Endothelial cell of umbilical vein (primary cell): Measurements from ENCODE around the gene RBM33.

Experiments
- POLR2A ChIP-seq: IDR thresholded peaks from 2 replicates; pipeline ENCODE4 v1.6.1; 2012; ENCODE audit warnings: low read depth, mild to moderate bottlenecking, control low read depth, low read length
- TF ChIP-seq, protein P1 (sequence below), 2 donors: IDR thresholded peaks; 1 replicate in 1 of 2; 2 replicates in 1 of 2; pipeline ENCODE4 v1.5.1; 2011; ENCODE audit warnings: low read length in 2 of 2, mild to moderate bottlenecking in 2 of 2, moderate library complexity in 2 of 2, control low read depth in 1 of 2, inconsistent platforms in 1 of 2, low read depth in 1 of 2; ENCODE audit not compliant: insufficient read depth in 1 of 2; ENCODE audit errors: extremely low read depth in 1 of 2

DNA sequence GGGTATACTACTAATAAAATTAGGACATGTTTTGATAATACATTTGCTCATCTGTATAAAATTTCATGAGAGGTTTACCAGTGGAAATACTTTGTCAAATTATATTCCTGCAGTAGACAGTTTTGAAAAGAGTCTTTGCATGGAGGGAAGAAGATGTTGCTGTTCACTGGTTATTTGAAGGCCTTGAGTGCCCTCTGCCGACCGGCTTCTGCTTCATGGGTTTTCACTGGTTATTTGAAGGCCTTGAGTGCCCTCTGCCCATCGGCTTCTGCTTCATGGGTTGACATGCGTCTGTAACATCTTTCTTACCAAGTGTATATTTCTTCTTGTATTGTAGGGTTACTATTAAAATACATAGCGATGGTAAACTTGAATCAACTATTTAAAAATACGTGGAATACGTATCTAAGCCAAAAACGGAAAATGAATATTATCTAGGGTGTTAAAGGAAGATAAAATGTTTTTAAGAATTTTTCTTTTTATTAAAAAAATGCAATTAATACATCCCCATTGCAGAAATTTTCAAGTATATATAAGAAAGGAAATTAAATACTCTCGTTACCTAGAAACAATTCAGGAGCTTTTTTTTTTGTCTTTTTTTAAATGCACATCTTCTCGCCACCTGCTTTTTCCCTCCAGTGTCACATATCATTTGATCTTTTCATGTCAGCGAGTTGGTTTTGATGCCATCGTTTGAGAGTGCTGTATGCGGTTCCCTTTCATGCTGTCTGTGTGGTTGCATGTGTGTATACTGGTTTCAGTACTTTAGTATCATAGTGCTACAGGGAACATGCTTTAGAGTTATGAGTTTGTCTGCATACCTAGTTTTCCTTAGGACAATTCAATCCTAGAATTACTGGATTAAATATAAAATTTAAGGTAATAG lies 94.4 kb downstream of the RBM33 start:
- no peak for TF ChIP-seq POLR2A
- TF ChIP-seq, protein P1, sequence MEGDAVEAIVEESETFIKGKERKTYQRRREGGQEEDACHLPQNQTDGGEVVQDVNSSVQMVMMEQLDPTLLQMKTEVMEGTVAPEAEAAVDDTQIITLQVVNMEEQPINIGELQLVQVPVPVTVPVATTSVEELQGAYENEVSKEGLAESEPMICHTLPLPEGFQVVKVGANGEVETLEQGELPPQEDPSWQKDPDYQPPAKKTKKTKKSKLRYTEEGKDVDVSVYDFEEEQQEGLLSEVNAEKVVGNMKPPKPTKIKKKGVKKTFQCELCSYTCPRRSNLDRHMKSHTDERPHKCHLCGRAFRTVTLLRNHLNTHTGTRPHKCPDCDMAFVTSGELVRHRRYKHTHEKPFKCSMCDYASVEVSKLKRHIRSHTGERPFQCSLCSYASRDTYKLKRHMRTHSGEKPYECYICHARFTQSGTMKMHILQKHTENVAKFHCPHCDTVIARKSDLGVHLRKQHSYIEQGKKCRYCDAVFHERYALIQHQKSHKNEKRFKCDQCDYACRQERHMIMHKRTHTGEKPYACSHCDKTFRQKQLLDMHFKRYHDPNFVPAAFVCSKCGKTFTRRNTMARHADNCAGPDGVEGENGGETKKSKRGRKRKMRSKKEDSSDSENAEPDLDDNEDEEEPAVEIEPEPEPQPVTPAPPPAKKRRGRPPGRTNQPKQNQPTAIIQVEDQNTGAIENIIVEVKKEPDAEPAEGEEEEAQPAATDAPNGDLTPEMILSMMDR (IDR thresholded peaks at IDR 0.05; ENCODE audit: extremely low read depth in 1 of 2, insufficient read depth in 1 of 2, low read depth in 1 of 2, low read length in 2 of 2): peak; percentile 41 to 58
